Stomach (tissue), 9 donors: ENCODE data around the gene KCNH1. TPM values are rescaled to one million over a fixed set of nuclear protein-coding genes. Genes with fewer than 3 reads are reported as not detected.

Experiments used
- DNase-seq, 2 donors: peaks; one replicate each; pipeline versions ENCODE4 v3.0.0 to v3.0.0-alpha.2; 2013 to 2019
- H3K27ac ChIP-seq, 5 donors: fragments of 200-600 bp in 4 of 5; sonication (generic) in 4 of 5; one replicate each; pipeline ENCODE4 v1.5.1; 2013 to 2019; ENCODE audit warnings: mild to moderate bottlenecking in 1 of 5, moderate library complexity in 1 of 5
- H3K27me3 ChIP-seq, 3 donors: fragments of 200-600 bp; sonication (generic); one replicate each; pipeline ENCODE4 v1.5.1; 2017 to 2019; ENCODE audit warnings: mixed run types in 1 of 3
- H3K36me3 ChIP-seq, 4 donors: fragments of 200-600 bp; sonication (generic); 1 replicate in 3 of 4; 2 replicates in 1 of 4; pipeline ENCODE4 v1.5.1; 2016 to 2019
- H3K4me1 ChIP-seq, 4 donors: fragments of 200-600 bp; sonication (generic); one replicate each; pipeline ENCODE4 v1.5.1; 2016 to 2019
- H3K4me3 ChIP-seq, 4 donors: fragments of 200-600 bp; sonication (generic) in 3 of 4; one replicate each; pipeline ENCODE4 v1.5.1; 2016 to 2019; ENCODE audit warnings: mild to moderate bottlenecking in 1 of 4
- H3K9me3 ChIP-seq, 4 donors: fragments of 200-600 bp; sonication (generic); one replicate each; pipeline ENCODE4 v1.5.1; 2016 to 2019
- EP300 ChIP-seq: sonication (generic); formaldehyde crosslinking; IDR thresholded peaks from one replicate; pipeline ENCODE4 v1.6.1; 2017; ENCODE audit warnings: antibody characterized with exemption
- POLR2A ChIP-seq, 4 donors: fragments of 450-650 bp; IDR thresholded peaks; one replicate each; pipeline ENCODE4 v1.6.1; 2016; ENCODE audit warnings: antibody characterized with exemption in 4 of 4, control low read depth in 2 of 4, mild to moderate bottlenecking in 1 of 4, moderate library complexity in 1 of 4
- POLR2AphosphoS5 ChIP-seq, 3 donors: sonication (generic); formaldehyde crosslinking; IDR thresholded peaks; one replicate each; pipeline ENCODE4 v1.6.1; 2016; ENCODE audit warnings: antibody characterized with exemption in 3 of 3
- WGBS, 5 donors: extraction: QIAGEN DNeasy Blood & Tissue Kit in 3 of 5; methylation state at CpG; one replicate each; pipeline versions ENCODE4 v1.1.5 to v1.1.7; 2013 to 2018; 5-methylcytosine and 5-hydroxymethylcytosine counted together
- intact Hi-C: fragments of 100-400 bp; cut with DNase I; formaldehyde crosslinking; loops from one replicate; pipeline ENCODE4 v1.15.1; 2023; ENCODE audit warnings: low total_unique reads
- polyA plus RNA-seq, 3 donors: library from polyadenylated mRNA; stranded (reverse); fragments of 200-250 nt; gene quantifications; one replicate each; pipeline ENCODE4 v1.2.3, GENCODE V29; 2013
- total RNA-seq, 5 donors: library from RNA; depleted of rRNA; stranded (reverse); fragments of >200 nt; gene quantifications; one replicate each; pipeline versions ENCODE4 v1.1.0 to v1.2.3, GENCODE V29; 2014 to 2016
- TF ChIP-seq, protein P1 (sequence below), 7 experiments: fragments of 450-650 bp in 4 of 7; fragments of 200-600 bp in 3 of 7; sonication (generic) in 3 of 7; IDR thresholded peaks; one replicate each; pipeline ENCODE4 v1.5.1; 2016 to 2019; ENCODE audit warnings: antibody characterized with exemption in 7 of 7, control low read depth in 2 of 7, mild to moderate bottlenecking in 1 of 7
- donor health status: healthy with polysubstance abuse.
- donor health status: Bipolar disorder and iron deficiency.
- donor health status: healthy.

Gene KCNH1
- total and polyA plus RNA-seq, 8 donors = 0.10 to 6.8 (median 3.2) TPM; not detected in 1

DNA sequence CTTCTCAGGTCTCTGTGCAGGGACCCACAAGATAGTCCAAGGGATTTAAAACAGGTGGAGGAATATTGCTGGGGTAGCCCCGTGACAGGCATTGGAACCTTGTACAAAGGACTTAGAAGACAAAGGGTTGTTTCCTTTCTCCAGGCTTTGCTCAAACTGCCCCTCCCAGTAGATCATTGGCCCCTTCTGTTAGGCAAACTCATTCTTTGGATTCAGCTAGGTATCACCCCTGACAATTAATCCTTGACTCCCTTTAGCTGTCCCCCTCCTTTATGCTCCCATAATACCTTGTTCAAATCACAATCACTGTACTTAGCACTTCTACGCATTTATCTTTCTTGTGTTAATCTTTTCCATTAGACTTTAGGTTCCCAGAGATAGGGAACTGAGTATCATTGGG lies 360.5 kb downstream of the KCNH1 start:
- WGBS, 5 donors = 34 to 85% (median 48%) methylated on average over 2 of the region's 2 CpGs
- H3K27me3 ChIP-seq = no peaks in the 10 kb centered on the region
- H3K4me1 ChIP-seq = no peaks in the 10 kb centered on the region
- no peaks in the 10 kb centered on the region for H3K9me3 ChIP-seq
- H3K36me3 ChIP-seq = no peaks in the 10 kb centered on the region
- intact Hi-C loops = no loop called here
- no peak for DNase-seq
- H3K27ac ChIP-seq = no peak overlapping the region
- no peak for TF ChIP-seq POLR2A (IDR thresholded peaks at IDR 0.05)
- TF ChIP-seq POLR2AphosphoS5 (IDR thresholded peaks at IDR 0.05) = no peak
- TF ChIP-seq, protein P1, sequence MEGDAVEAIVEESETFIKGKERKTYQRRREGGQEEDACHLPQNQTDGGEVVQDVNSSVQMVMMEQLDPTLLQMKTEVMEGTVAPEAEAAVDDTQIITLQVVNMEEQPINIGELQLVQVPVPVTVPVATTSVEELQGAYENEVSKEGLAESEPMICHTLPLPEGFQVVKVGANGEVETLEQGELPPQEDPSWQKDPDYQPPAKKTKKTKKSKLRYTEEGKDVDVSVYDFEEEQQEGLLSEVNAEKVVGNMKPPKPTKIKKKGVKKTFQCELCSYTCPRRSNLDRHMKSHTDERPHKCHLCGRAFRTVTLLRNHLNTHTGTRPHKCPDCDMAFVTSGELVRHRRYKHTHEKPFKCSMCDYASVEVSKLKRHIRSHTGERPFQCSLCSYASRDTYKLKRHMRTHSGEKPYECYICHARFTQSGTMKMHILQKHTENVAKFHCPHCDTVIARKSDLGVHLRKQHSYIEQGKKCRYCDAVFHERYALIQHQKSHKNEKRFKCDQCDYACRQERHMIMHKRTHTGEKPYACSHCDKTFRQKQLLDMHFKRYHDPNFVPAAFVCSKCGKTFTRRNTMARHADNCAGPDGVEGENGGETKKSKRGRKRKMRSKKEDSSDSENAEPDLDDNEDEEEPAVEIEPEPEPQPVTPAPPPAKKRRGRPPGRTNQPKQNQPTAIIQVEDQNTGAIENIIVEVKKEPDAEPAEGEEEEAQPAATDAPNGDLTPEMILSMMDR (IDR thresholded peaks at IDR 0.05) = no peak
- TF ChIP-seq EP300 = no peak
- H3K4me3 ChIP-seq = no peak overlapping the region

DNA sequence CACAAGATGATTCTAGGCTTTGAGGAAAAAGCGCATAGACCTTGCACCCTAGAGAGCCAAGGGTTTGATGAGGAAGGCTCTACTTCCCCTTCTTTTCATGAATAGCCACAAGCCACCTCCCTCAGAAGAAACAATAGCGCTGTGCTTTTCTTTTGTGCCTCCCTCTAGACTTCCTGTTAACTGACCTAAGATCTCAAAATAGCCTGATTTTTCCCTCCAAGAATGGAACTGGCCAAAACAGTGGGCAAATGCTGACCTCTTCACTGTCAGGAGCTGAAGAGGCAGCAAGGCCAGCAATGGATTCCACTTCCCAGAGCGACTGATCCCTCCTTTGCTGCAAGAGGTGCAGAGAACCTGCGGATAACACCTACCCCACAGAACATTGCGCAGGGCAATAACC lies 362.8 kb downstream of the KCNH1 start:
- Histone ChIP-seq H3K9me3 (no peaks in the 10 kb centered on the region), H3K27me3 (no peaks in the 10 kb centered on the region), H3K36me3 (no peaks in the 10 kb centered on the region), H3K4me3 (no peak overlapping the region), H3K27ac (no peak overlapping the region), H3K4me1 (no peaks in the 10 kb centered on the region)
- 78 to 91% (median 86%) methylated on average over 5 of the region's 5 CpGs for WGBS, 5 donors
- TF ChIP-seq POLR2AphosphoS5 (IDR thresholded peaks at IDR 0.05) (no peak), POLR2A (IDR thresholded peaks at IDR 0.05) (no peak), EP300 (no peak)
- TF ChIP-seq, protein P1 (IDR thresholded peaks at IDR 0.05) = no peak
- intact Hi-C loops = no loop called here
- no peak for DNase-seq

DNA sequence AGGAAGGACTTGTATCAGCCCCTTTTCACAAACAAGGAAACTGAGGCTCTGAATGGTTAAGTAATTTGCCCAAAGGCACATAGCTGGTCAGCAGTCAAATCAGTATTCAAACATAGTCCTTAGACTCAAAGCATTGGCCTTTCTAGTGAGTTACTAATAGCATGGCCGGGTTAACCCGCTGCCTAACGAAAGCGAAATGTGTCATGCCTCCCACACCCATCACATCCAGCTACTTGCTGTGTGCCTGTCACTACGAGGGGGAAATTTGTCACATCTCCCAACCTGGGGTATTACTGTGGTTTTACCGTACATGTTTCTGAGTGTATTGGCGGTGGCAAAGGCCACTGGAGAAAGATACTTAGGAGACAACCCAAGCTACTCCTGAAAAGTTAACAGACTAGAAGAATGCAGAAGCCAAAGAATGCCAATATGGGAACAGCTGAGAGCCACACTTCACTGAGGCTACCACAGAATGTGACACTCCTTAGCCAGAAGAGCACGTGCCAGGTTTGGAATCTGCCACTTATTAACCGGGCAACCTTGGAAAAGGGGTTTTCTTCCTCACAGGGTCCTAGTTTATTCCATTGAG lies 363.5 kb downstream of the KCNH1 start:
- Histone ChIP-seq H3K9me3 (no peaks in the 10 kb centered on the region), H3K4me3 (no peak overlapping the region), H3K4me1 (no peaks in the 10 kb centered on the region), H3K27ac (no peak overlapping the region), H3K36me3 (no peaks in the 10 kb centered on the region), H3K27me3 (no peaks in the 10 kb centered on the region)
- TF ChIP-seq POLR2A (IDR thresholded peaks at IDR 0.05) = no peak
- TF ChIP-seq, protein P1 (IDR thresholded peaks at IDR 0.05) = no peak
- TF ChIP-seq POLR2AphosphoS5 (IDR thresholded peaks at IDR 0.05) = no peak
- TF ChIP-seq EP300 = no peak
- 86 to 90% (median 89%) methylated on average over 9 of the region's 9 CpGs for WGBS, 5 donors
- DNase-seq = no peak
- intact Hi-C loops = no loop called here

DNA sequence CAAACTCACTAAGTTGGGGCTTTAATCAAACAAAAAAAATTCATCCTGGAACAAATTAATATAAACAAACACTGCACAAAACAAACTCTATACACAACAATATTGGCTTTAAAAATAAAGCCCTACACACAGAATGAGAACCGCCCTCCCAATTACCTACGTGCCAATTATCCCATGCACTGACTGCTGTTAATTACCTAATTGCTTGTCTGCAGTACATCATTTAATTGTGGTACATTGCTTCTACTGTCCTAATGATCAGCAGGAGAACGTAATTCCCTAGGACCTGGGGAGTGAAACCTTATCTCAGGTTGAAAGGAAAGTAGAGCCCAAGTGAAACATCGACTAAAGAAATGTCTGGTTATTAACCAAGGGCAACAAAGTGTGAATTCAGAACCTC lies 364.5 kb downstream of the KCNH1 start:
- Histone ChIP-seq H3K27ac (no peak overlapping the region), H3K4me3 (no peak overlapping the region), H3K9me3 (no peaks in the 10 kb centered on the region), H3K27me3 (no peaks in the 10 kb centered on the region), H3K36me3 (no peaks in the 10 kb centered on the region), H3K4me1 (no peaks in the 10 kb centered on the region)
- WGBS, 5 donors = 77 to 84% (median 79%) methylated on average over 4 of the region's 4 CpGs
- intact Hi-C loops = no loop called here
- TF ChIP-seq POLR2AphosphoS5 (IDR thresholded peaks at IDR 0.05) = no peak
- TF ChIP-seq POLR2A (IDR thresholded peaks at IDR 0.05) = no peak
- no peak for TF ChIP-seq EP300
- TF ChIP-seq, protein P1 (IDR thresholded peaks at IDR 0.05) = no peak
- no peak for DNase-seq
